DMS 273 treated with DMSO at 0.1 percent for 48 hours (cell line): ENCODE data around the gene OBSL1.

Experiments used
- DNase-seq: peaks from one replicate; lab custom pipeline; 2025; lab: John Stamatoyannopoulos, UW

OBSL1 gene

GRCh38 chr2:219530048-219530963 is 41.0 kb downstream of the OBSL1 start:
- DNase-seq: peak; percentile 61

- no peak for DNase-seq
These were observed 43.9 kb downstream of the OBSL1 start for GRCh38 chr2:219527472-219527871.

- no peak for DNase-seq
These were observed 44.3 kb downstream of the OBSL1 start for GRCh38 chr2:219527076-219527394.

GRCh38 chr2:219526320-219527075 is 44.8 kb downstream of the OBSL1 start:
- no peak for DNase-seq

- no peak for DNase-seq
These were observed 45.7 kb downstream of the OBSL1 start for GRCh38 chr2:219525533-219526232.

- DNase-seq: no peak
These were observed 46.5 kb downstream of the OBSL1 start for GRCh38 chr2:219524817-219525216.

- no peak for DNase-seq
These were observed 48.2 kb downstream of the OBSL1 start for GRCh38 chr2:219523031-219523671.

GRCh38 chr2:219522111-219523030 is 49.0 kb downstream of the OBSL1 start:
- DNase-seq: no peak

GRCh38 chr2:219521066-219521880 is 50.1 kb downstream of the OBSL1 start:
- DNase-seq: no peak

GRCh38 chr2:219520079-219520478 is 51.3 kb downstream of the OBSL1 start:
- no peak for DNase-seq

- no peak for DNase-seq
These were observed 51.8 kb downstream of the OBSL1 start for GRCh38 chr2:219519526-219519916.

GRCh38 chr2:219517954-219518778 is 53.2 kb downstream of the OBSL1 start:
- peak; percentile 44 for DNase-seq

GRCh38 chr2:219516888-219517287 is 54.5 kb downstream of the OBSL1 start:
- no peak for DNase-seq

GRCh38 chr2:219515874-219516629 is 55.3 kb downstream of the OBSL1 start:
- DNase-seq: no peak

- no peak for DNase-seq
These were observed 56.5 kb downstream of the OBSL1 start for GRCh38 chr2:219514836-219515235.

- peak; percentile 56 for DNase-seq
These were observed 57.1 kb downstream of the OBSL1 start, which contains the start of gene ASIC4 for GRCh38 chr2:219514196-219514761. TSS of gene ASIC4 (plus strand) at chr2:219514482. CDS start at chr2:219514725, 243 bp downstream.

GRCh38 chr2:219513787-219514186 is 57.6 kb downstream of the OBSL1 start:
- DNase-seq: no peak
